DMS 273 (cell line): ENCODE results near the gene NRP1.
"Not testable (repeated sequence)": the region's sequence is repeated elsewhere in the genome, so short reads cannot be mapped to it uniquely, and the experiment has no call there.

Experiments used
- DNase-seq: peaks from one replicate; lab custom pipeline; 2025; ENCODE audit not compliant: unreplicated experiment; lab: John Stamatoyannopoulos, UW

Gene NRP1

GRCh38 chr10:33240931-33241330, 93.5 kb downstream of the NRP1 start:
- peak; percentile 34 for DNase-seq

- DNase-seq, result no peak
Observed at GRCh38 chr10:33240258-33240657, 94.2 kb downstream of the NRP1 start.

GRCh38 chr10:33239257-33239656, 95.2 kb downstream of the NRP1 start:
- DNase-seq, result no peak

GRCh38 chr10:33238643-33239042, 95.8 kb downstream of the NRP1 start:
- no peak for DNase-seq

- no peak for DNase-seq
Observed at GRCh38 chr10:33237736-33238624, 96.5 kb downstream of the NRP1 start.

GRCh38 chr10:33236916-33237315, 97.6 kb downstream of the NRP1 start:
- DNase-seq, result no peak

- DNase-seq, result no peak
Observed at GRCh38 chr10:33235951-33236350, 98.5 kb downstream of the NRP1 start.

- DNase-seq, result no peak
Observed at GRCh38 chr10:33235251-33235884, 99.1 kb downstream of the NRP1 start.

GRCh38 chr10:33234831-33235237, 99.6 kb downstream of the NRP1 start:
- DNase-seq, result no peak

GRCh38 chr10:33233635-33234034, 100.8 kb downstream of the NRP1 start:
- DNase-seq, result no peak

GRCh38 chr10:33233221-33233620, 101.2 kb downstream of the NRP1 start:
- no peak for DNase-seq

GRCh38 chr10:33231621-33232350, 102.7 kb downstream of the NRP1 start:
- no peak for DNase-seq

- no peak for DNase-seq
Observed at GRCh38 chr10:33229949-33230267, 104.6 kb downstream of the NRP1 start.

GRCh38 chr10:33229252-33229948, 105.1 kb downstream of the NRP1 start:
- no peak for DNase-seq

GRCh38 chr10:33228426-33228825, 106.0 kb downstream of the NRP1 start:
- no peak for DNase-seq

- no peak for DNase-seq
Observed at GRCh38 chr10:33227489-33227888, 107.0 kb downstream of the NRP1 start.

- no peak for DNase-seq
Observed at GRCh38 chr10:33224251-33224965, 110.1 kb downstream of the NRP1 start.

GRCh38 chr10:33223326-33224000, 111.0 kb downstream of the NRP1 start:
- DNase-seq, result no peak

GRCh38 chr10:33222304-33222703, 112.2 kb downstream of the NRP1 start:
- not testable (repeated sequence) for DNase-seq

- DNase-seq, result peak; percentile 18
Observed at GRCh38 chr10:33217854-33218253, 116.6 kb downstream of the NRP1 start.
